Pons (tissue), 1 donor: ENCODE measurements around the gene CIAO3.
"Not testable (repeated sequence)": the region's sequence is repeated elsewhere in the genome, so short reads cannot be mapped to it uniquely, and the experiment has no call there.

Source experiments
- DNase-seq: peaks from one replicate; pipeline ENCODE4 v3.0.0-alpha.2; 2016; ENCODE audit warnings: low spot score

The CIAO3 gene

GRCh38 chr16:760065-760464, 19.3 kb upstream of the CIAO3 start:
- no peak for DNase-seq

- no peak for DNase-seq
Measured at GRCh38 chr16:759110-759910, 18.5 kb upstream of the CIAO3 start.

GRCh38 chr16:756428-756827, 15.6 kb upstream of the CIAO3 start:
- no peak for DNase-seq

- peak; percentile 33 for DNase-seq
Measured at GRCh38 chr16:754656-755055, 13.9 kb upstream of the CIAO3 start.

- DNase-seq, result not testable (repeated sequence)
Measured at GRCh38 chr16:754121-754607, 13.4 kb upstream of the CIAO3 start.

- no peak for DNase-seq
Measured at GRCh38 chr16:752007-752312, 11.2 kb upstream of the CIAO3 start.

GRCh38 chr16:751152-752006, 10.6 kb upstream of the CIAO3 start:
- DNase-seq, result no peak

- DNase-seq, result no peak
Measured at GRCh38 chr16:750485-750884, 9.7 kb upstream of the CIAO3 start.

- DNase-seq, result no peak
Measured at GRCh38 chr16:749010-749409, 8.2 kb upstream of the CIAO3 start.

GRCh38 chr16:747978-748746, 7.4 kb upstream of the CIAO3 start:
- DNase-seq, result no peak

- no peak for DNase-seq
Measured at GRCh38 chr16:746637-747036, 5.8 kb upstream of the CIAO3 start.

- DNase-seq, result no peak
Measured at GRCh38 chr16:745739-746138, 4.9 kb upstream of the CIAO3 start.

GRCh38 chr16:743794-744500, 3.1 kb upstream of the CIAO3 start:
- no peak for DNase-seq

- DNase-seq, result not testable (repeated sequence)
Measured at GRCh38 chr16:742894-743293, 2.1 kb upstream of the CIAO3 start.

- DNase-seq, result no peak
Measured at GRCh38 chr16:741986-742629, 1.3 kb upstream of the CIAO3 start.

GRCh38 chr16:740459-740763, 386 bp downstream of the CIAO3 start:
- DNase-seq, result no peak

GRCh38 chr16:739560-740458, 988 bp downstream of the CIAO3 start:
- no peak for DNase-seq

GRCh38 chr16:736936-737481, 3.8 kb downstream of the CIAO3 start:
- no peak for DNase-seq

GRCh38 chr16:735982-736453, 4.8 kb downstream of the CIAO3 start:
- DNase-seq, result no peak
